Neural crest cell (in vitro differentiated cells): ENCODE results near the gene ALAD. TPM values are rescaled to one million over a fixed set of nuclear protein-coding genes. Genes with fewer than 3 reads are reported as not detected.

Experiments used
- DNase-seq: peaks from one replicate; pipeline ENCODE4 v3.0.0; 2021; ENCODE audit warnings: low read depth, mixed read lengths, low spot score
- H3K27ac Mint-ChIP-seq: one replicate; pipeline ENCODE4 v1.8.0; 2021; ENCODE audit warnings: mild to moderate bottlenecking, mixed read lengths; ENCODE audit not compliant: unreplicated experiment
- H3K27me3 Mint-ChIP-seq: 2 replicates; pipeline ENCODE4 v1.8.0; 2021; ENCODE audit warnings: low read depth, mild to moderate bottlenecking, mixed read lengths
- H3K36me3 Mint-ChIP-seq: 2 replicates; pipeline ENCODE4 v1.8.0; 2021; ENCODE audit warnings: low read depth, mild to moderate bottlenecking, mixed read lengths
- H3K4me1 Mint-ChIP-seq: 2 replicates; pipeline ENCODE4 v1.8.0; 2021; ENCODE audit warnings: mixed read lengths
- H3K4me3 Mint-ChIP-seq: one replicate; pipeline ENCODE4 v1.8.0; 2021; ENCODE audit warnings: mild to moderate bottlenecking, mixed read lengths
- H3K9me3 Mint-ChIP-seq: 2 replicates; pipeline ENCODE4 v1.8.0; 2021; ENCODE audit warnings: mixed read lengths
- total RNA-seq: library from RNA; stranded (reverse); gene quantifications from 2 replicates; pipeline ENCODE4 v1.2.1, GENCODE V29; 2021
- TF ChIP-seq, protein P1 (sequence below): fragments of 200-600 bp; sonication (generic); conservative IDR thresholded peaks from 2 replicates; pipeline ENCODE4 v1.5.0; 2021; ENCODE audit warnings: antibody characterized with exemption, mild to moderate bottlenecking

Gene ALAD
- total RNA-seq, 1 donor from 2014 or later: 23.2 TPM

- Mint-ChIP-seq H3K27me3 (no peaks in the 10 kb centered on the region), H3K4me1 (no peaks in the 10 kb centered on the region), H3K9me3 (no peaks in the 10 kb centered on the region), H3K4me3 (no peak overlapping the region), H3K27ac (no peak overlapping the region), H3K36me3 (peaks cover 19% of the 10 kb centered on the region)
- no peak for DNase-seq
- TF ChIP-seq, protein P1, sequence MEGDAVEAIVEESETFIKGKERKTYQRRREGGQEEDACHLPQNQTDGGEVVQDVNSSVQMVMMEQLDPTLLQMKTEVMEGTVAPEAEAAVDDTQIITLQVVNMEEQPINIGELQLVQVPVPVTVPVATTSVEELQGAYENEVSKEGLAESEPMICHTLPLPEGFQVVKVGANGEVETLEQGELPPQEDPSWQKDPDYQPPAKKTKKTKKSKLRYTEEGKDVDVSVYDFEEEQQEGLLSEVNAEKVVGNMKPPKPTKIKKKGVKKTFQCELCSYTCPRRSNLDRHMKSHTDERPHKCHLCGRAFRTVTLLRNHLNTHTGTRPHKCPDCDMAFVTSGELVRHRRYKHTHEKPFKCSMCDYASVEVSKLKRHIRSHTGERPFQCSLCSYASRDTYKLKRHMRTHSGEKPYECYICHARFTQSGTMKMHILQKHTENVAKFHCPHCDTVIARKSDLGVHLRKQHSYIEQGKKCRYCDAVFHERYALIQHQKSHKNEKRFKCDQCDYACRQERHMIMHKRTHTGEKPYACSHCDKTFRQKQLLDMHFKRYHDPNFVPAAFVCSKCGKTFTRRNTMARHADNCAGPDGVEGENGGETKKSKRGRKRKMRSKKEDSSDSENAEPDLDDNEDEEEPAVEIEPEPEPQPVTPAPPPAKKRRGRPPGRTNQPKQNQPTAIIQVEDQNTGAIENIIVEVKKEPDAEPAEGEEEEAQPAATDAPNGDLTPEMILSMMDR: no peak
Observed at GRCh38 chr9:113390192-113390960, 10.7 kb downstream of the ALAD start.

DNA sequence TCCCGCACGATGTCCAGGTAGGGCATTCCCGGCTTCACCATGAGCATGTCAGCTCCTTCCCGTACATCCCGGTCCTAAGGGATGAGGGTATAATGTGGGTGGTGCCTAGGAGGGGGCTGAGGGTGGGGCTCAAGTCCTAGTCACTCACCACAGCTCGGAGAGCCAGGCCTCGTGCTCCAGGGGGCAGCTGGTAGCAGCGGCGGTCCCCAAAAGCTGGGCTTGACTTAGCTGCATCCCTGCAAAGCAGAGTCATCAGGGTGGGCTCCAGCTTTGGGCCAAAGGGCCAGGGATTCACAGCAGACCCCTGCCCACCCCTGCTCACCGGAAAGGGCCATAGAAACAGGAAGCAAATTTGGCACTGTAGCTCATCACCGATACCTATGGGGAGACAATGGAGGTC is 11.6 kb downstream of the ALAD start:
- peaks cover 18% of the 10 kb centered on the region for H3K36me3 Mint-ChIP-seq
- H3K4me1 Mint-ChIP-seq: no peaks in the 10 kb centered on the region

DNA sequence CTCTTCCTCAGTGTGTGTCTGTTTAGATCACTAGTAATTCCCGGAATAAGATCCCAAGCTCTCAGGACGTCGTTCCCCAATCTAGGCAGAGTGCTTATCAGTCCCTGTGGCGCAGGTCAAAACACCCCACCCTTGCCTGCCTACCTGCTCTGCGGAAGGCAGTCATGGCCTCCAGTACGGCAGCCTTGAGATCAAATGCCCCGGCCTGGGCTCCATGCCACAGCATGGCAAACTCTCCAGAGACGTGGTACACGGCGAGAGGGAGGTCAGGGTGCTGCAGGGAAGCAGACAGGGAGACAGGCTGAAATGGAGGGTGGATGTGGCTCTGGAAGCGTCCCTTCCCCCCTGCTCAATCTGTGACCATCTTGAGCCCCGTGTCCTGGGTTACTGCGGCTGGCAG is 12.3 kb downstream of the ALAD start:
- Mint-ChIP-seq H3K9me3 (no peaks in the 10 kb centered on the region), H3K4me3 (no peak overlapping the region), H3K27me3 (no peaks in the 10 kb centered on the region), H3K4me1 (no peaks in the 10 kb centered on the region), H3K36me3 (peaks cover 18% of the 10 kb centered on the region), H3K27ac (peak overlapping the region; percentile 78)
- TF ChIP-seq, protein P1: no peak
- no peak for DNase-seq

More for the DNA sequence above, 11.6 kb downstream of the ALAD start:
- Mint-ChIP-seq H3K9me3 (no peaks in the 10 kb centered on the region), H3K4me3 (no peak overlapping the region), H3K27me3 (no peaks in the 10 kb centered on the region), H3K27ac (no peak overlapping the region)
- TF ChIP-seq, protein P1: no peak
- DNase-seq: no peak

DNA sequence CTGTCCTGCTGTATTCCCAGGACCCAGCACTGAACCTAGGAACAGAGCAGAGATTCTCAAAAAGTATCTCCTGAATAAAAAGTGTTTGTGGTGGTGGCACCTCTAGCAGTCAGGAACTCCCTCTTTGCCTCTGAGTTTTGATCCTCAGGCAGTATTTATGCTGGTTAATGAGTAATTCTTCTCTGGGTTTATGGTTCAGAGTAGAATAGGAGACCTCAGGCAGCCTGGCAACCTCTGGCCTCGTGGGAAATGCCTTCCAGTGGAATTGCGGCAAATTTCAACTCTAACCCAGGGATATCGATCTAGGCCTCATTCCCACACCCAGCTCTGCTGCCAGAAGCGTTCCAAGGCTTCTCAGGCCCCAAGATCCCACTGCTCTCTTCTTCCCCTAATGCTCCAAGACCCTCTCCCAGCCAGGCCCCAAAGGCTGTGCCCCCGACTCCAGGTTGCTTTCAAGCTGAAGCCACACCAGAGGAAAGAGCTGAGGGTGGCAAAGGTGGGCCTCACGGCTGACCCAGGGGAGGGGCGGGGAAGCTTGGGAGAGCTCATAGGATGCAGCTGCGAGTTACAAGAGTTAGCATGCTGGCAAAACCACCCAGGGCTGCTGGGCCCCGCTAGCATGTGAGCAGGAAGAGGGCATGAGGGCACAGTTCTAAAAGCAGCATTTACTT is 13.4 kb downstream of the ALAD start:
- no peak overlapping the region for H3K4me3 Mint-ChIP-seq
- peaks cover 13% of the 10 kb centered on the region for H3K36me3 Mint-ChIP-seq
- H3K27me3 Mint-ChIP-seq: no peaks in the 10 kb centered on the region
- no peak for DNase-seq
- no peaks in the 10 kb centered on the region for H3K4me1 Mint-ChIP-seq
- TF ChIP-seq, protein P1: no peak
- peak overlapping the region; percentile 69 for H3K27ac Mint-ChIP-seq
- H3K9me3 Mint-ChIP-seq: no peaks in the 10 kb centered on the region

DNA sequence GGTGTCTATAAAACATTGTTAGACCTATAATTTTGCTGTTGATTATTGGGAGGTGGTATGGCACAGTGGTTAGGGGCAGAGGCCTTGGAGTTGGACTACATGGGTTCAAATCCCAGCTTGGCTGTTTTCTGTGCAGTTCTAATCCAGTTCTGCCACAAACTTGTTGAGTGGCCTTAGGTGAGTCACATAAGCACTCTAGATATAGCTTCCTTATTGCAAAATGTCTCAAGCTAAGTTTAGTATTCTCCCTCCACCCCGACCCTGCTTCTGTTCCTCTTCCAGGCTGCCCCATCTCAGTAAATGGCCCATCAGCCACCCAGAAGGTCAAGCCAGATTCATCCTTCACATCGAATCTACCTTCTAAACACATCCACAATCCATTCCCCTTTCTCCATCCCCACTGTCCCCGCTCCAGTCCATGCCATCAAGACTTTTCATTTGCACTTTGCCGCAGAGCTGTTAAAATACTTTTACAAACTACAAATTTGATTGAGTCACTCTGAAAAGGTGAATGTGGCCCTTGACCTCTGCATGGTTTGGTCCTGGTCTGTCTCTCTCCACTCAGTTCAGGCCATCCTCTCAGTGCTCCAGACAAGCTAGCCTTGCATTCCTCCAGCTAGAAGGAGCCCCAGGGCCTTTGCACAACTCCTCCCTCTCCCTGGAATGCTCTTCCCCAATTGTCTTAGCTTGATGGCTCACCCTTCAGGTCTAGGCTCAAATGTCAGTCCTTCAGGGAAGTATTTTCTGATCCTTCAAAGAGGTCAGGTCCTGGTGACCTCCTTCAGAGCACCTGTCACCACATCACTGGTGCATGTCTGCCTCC is 14.3 kb downstream of the ALAD start:
- Mint-ChIP-seq H3K27me3 (no peaks in the 10 kb centered on the region), H3K27ac (no peak overlapping the region), H3K4me3 (no peak overlapping the region), H3K9me3 (no peaks in the 10 kb centered on the region), H3K4me1 (no peaks in the 10 kb centered on the region), H3K36me3 (peaks cover 13% of the 10 kb centered on the region)
- DNase-seq: no peak
- TF ChIP-seq, protein P1: no peak
